GM23248 (cell line): ENCODE data around the gene SPAG4. TPM values are rescaled to one million over a fixed set of nuclear protein-coding genes. Genes with fewer than 3 reads are reported as not detected.

Source experiments
- DNase-seq: peaks from one replicate; pipeline ENCODE4 v3.0.0-alpha.2; 2015
- H2AFZ ChIP-seq: fragments of 200-600 bp; sonication (generic); 2 replicates; pipeline ENCODE4 v1.6.1; 2016; ENCODE audit warnings: antibody characterized with exemption
- H3F3A ChIP-seq: fragments of 200-600 bp; sonication (generic); 2 replicates; pipeline ENCODE4 v1.6.1; 2016; ENCODE audit warnings: mild to moderate bottlenecking, antibody characterized with exemption, mixed run types; ENCODE audit not compliant: insufficient read depth
- H3K27ac ChIP-seq: fragments of 200-600 bp; sonication (generic); 2 replicates; pipeline ENCODE4 v1.5.1; 2016; ENCODE audit warnings: mild to moderate bottlenecking
- H3K27me3 ChIP-seq: fragments of 200-600 bp; sonication (generic); replicated peaks from 2 replicates; pipeline ENCODE4 v1.6.1; 2016; ENCODE audit warnings: mild to moderate bottlenecking; ENCODE audit not compliant: insufficient read depth
- H3K36me3 ChIP-seq: fragments of 200-600 bp; sonication (generic); 2 replicates; pipeline ENCODE4 v1.6.1; 2016; ENCODE audit warnings: low read depth, mild to moderate bottlenecking
- H3K4me1 ChIP-seq: fragments of 200-600 bp; sonication (generic); 2 replicates; pipeline ENCODE4 v1.6.1; 2016; ENCODE audit warnings: mild to moderate bottlenecking; ENCODE audit not compliant: insufficient read depth
- H3K4me2 ChIP-seq: fragments of 200-600 bp; sonication (generic); one replicate; pipeline ENCODE4 v1.6.1; 2016; ENCODE audit warnings: mild to moderate bottlenecking; ENCODE audit not compliant: unreplicated experiment
- H3K4me3 ChIP-seq: fragments of 200-600 bp; sonication (generic); 2 replicates; pipeline ENCODE4 v1.5.1; 2016; ENCODE audit warnings: mild to moderate bottlenecking
- H3K79me2 ChIP-seq: fragments of 200-600 bp; sonication (generic); 2 replicates; pipeline ENCODE4 v1.6.1; 2016; ENCODE audit warnings: mild to moderate bottlenecking; ENCODE audit not compliant: insufficient read depth
- H3K9ac ChIP-seq: fragments of 200-600 bp; sonication (generic); 2 replicates; pipeline ENCODE4 v1.6.1; 2016; ENCODE audit warnings: mild to moderate bottlenecking
- H3K9me2 ChIP-seq: fragments of 200-600 bp; sonication (generic); 2 replicates; pipeline ENCODE4 v1.6.1; 2016; ENCODE audit warnings: mixed run types, mild to moderate bottlenecking, moderate library complexity; ENCODE audit not compliant: insufficient read depth
- H3K9me3 ChIP-seq: fragments of 200-600 bp; sonication (generic); one replicate; pipeline ENCODE4 v1.6.1; 2017; ENCODE audit warnings: low read depth
- H4K20me1 ChIP-seq: fragments of 200-600 bp; sonication (generic); 2 replicates; pipeline ENCODE4 v1.6.0; 2016; ENCODE audit not compliant: insufficient read depth
- EZH2 ChIP-seq: fragments of 200-600 bp; sonication (generic); IDR thresholded peaks from 2 replicates; pipeline ENCODE4 v1.6.1; 2018; ENCODE audit warnings: antibody characterized with exemption, mild to moderate bottlenecking; ENCODE audit not compliant: insufficient read depth, poor library complexity, severe bottlenecking
- EZH2phosphoT487 ChIP-seq: fragments of 200-600 bp; sonication (generic); IDR thresholded peaks from 2 replicates; pipeline ENCODE4 v1.6.1; 2018; ENCODE audit warnings: antibody characterized with exemption, moderate library complexity, mild to moderate bottlenecking, low read depth; ENCODE audit not compliant: insufficient read depth
- WGBS, 2 experiments: methylation state at CpG; one replicate each; pipeline ENCODE4 v1.1.6; 2015 to 2017; ENCODE audit warnings: low lambda C conversion rate in 2 of 2, low coverage in 1 of 2; ENCODE audit errors: missing lambda C conversion rate in 2 of 2; 5-methylcytosine and 5-hydroxymethylcytosine counted together
- in situ Hi-C: fragments of 300-500 bp; cut with MboI; formaldehyde crosslinking; loops from 2 replicates; pipeline ENCODE4 v1.15.0; 2020
- polyA plus RNA-seq: library from polyadenylated mRNA; unstranded; fragments of >200 nt; fragmentation: Nextera tagmentation; extraction: Ambion mirVana; gene quantifications from 2 replicates; pipeline ENCODE4 v1.2.1, GENCODE V29; 2016
- total RNA-seq: library from RNA; depleted of rRNA; stranded (reverse); fragments of >200 nt; shearing (Covaris generic); gene quantifications from 2 replicates; pipeline ENCODE4 v1.2.3, GENCODE V29; 2014

Gene SPAG4
- total and polyA plus RNA-seq, 2 experiments from 2014 or later: 14.2 to 17.3 TPM

GRCh38 chr20:35630636-35631035, 15.0 kb downstream of the SPAG4 start:
- H3K9me3 ChIP-seq: no peaks in the 10 kb centered on the region
- peaks cover 36% of the 10 kb centered on the region for H3K79me2 ChIP-seq
- no peak overlapping the region for H3K4me3 ChIP-seq
- no peaks in the 10 kb centered on the region for H3K4me1 ChIP-seq
- H3K9ac ChIP-seq: no peak overlapping the region
- 0 out of 2 replicates have a peak, but pooled peaks cover 7% of the 10 kb centered on the region for H3F3A ChIP-seq
- 96 to 100% methylated on average over 4 of the region's 4 CpGs for WGBS, 2 experiments
- in situ Hi-C loops: no loop called here
- H4K20me1 ChIP-seq: no peaks in the 10 kb centered on the region
- H3K27me3 ChIP-seq: no peaks in the 10 kb centered on the region
- H3K9me2 ChIP-seq: no peaks in the 10 kb centered on the region
- DNase-seq: no peak
- H3K27ac ChIP-seq: no peak overlapping the region
- no peak for TF ChIP-seq EZH2
- no peak for TF ChIP-seq EZH2phosphoT487
- H2AFZ ChIP-seq: no peak overlapping the region
- peaks cover 24% of the 10 kb centered on the region; the same call in 1 of the 2 replicates for H3K36me3 ChIP-seq
- no peak overlapping the region for H3K4me2 ChIP-seq

- Histone ChIP-seq H2AFZ (no peak overlapping the region), H3K9ac (no peak overlapping the region), H3K4me3 (no peak overlapping the region), H3F3A (0 out of 2 replicates have a peak, but pooled peaks cover 7% of the 10 kb centered on the region), H3K4me2 (no peak overlapping the region), H3K36me3 (peaks cover 18% of the 10 kb centered on the region; the same call in 1 of the 2 replicates), H3K4me1 (no peaks in the 10 kb centered on the region), H4K20me1 (no peaks in the 10 kb centered on the region), H3K27me3 (no peaks in the 10 kb centered on the region), H3K79me2 (peaks cover 56% of the 10 kb centered on the region), H3K9me2 (no peaks in the 10 kb centered on the region), H3K27ac (no peak overlapping the region), H3K9me3 (no peaks in the 10 kb centered on the region)
- TF ChIP-seq EZH2: no peak
- TF ChIP-seq EZH2phosphoT487: no peak
- in situ Hi-C loops: no loop called here
- DNase-seq: no peak
- 94 to 98% methylated on average over 13 of the region's 13 CpGs for WGBS, 2 experiments
These were observed 17.0 kb downstream of the SPAG4 start for GRCh38 chr20:35632539-35633115.

GRCh38 chr20:35635652-35636051, 20.0 kb downstream of the SPAG4 start:
- Histone ChIP-seq H3K9me3 (no peaks in the 10 kb centered on the region), H3K9ac (no peak overlapping the region), H2AFZ (no peak overlapping the region), H3K4me1 (no peaks in the 10 kb centered on the region), H3F3A (0 out of 2 replicates have a peak, but pooled peaks cover 6% of the 10 kb centered on the region), H3K79me2 (peaks cover 86% of the 10 kb centered on the region), H4K20me1 (0 out of 2 replicates have a peak, but pooled peaks cover 7% of the 10 kb centered on the region), H3K36me3 (peaks cover under 1% of the 10 kb centered on the region; the same call in 1 of the 2 replicates), H3K4me3 (no peak overlapping the region), H3K9me2 (no peaks in the 10 kb centered on the region), H3K4me2 (no peak overlapping the region), H3K27ac (no peak overlapping the region), H3K27me3 (no peaks in the 10 kb centered on the region)
- no peak for DNase-seq
- TF ChIP-seq EZH2phosphoT487 (no peak), EZH2 (no peak)
- WGBS, 2 experiments: 38 to 40% methylated on average over 4 of the region's 4 CpGs
- in situ Hi-C loops: no loop called here

GRCh38 chr20:35636095-35636494, 20.5 kb downstream of the SPAG4 start:
- 32 to 47% methylated on average over 2 of the region's 2 CpGs for WGBS, 2 experiments
- Histone ChIP-seq H3F3A (0 out of 2 replicates have a peak, but pooled peaks cover 8% of the 10 kb centered on the region), H3K36me3 (no peaks in the 10 kb centered on the region), H3K4me2 (no peak overlapping the region), H3K27me3 (no peaks in the 10 kb centered on the region), H3K4me1 (no peaks in the 10 kb centered on the region), H4K20me1 (0 out of 2 replicates have a peak, but pooled peaks cover 7% of the 10 kb centered on the region), H3K9me3 (no peaks in the 10 kb centered on the region), H2AFZ (no peak overlapping the region), H3K9me2 (no peaks in the 10 kb centered on the region), H3K27ac (no peak overlapping the region), H3K9ac (no peak overlapping the region), H3K79me2 (peaks cover 91% of the 10 kb centered on the region), H3K4me3 (no peak overlapping the region)
- TF ChIP-seq EZH2phosphoT487 (no peak), EZH2 (no peak)
- in situ Hi-C loops: no loop called here
- no peak for DNase-seq
